Gastroesophageal sphincter (tissue), 3 donors: ENCODE data around the gene PDE12.

Source experiments
- EP300 ChIP-seq: sonication (generic); formaldehyde crosslinking; IDR thresholded peaks from one replicate; pipeline ENCODE4 v1.6.1; 2017; ENCODE audit warnings: antibody characterized with exemption, mild to moderate bottlenecking
- POLR2A ChIP-seq, 2 donors: fragments of 450-650 bp; IDR thresholded peaks; one replicate each; pipeline ENCODE4 v1.6.1; 2017; ENCODE audit warnings: antibody characterized with exemption in 2 of 2, mild to moderate bottlenecking in 2 of 2, moderate library complexity in 1 of 2
- POLR2AphosphoS5 ChIP-seq: sonication (generic); formaldehyde crosslinking; IDR thresholded peaks from one replicate; pipeline ENCODE4 v1.6.1; 2017; ENCODE audit warnings: antibody characterized with exemption
- TF ChIP-seq, protein P1 (sequence below), 4 experiments: fragments of 200-600 bp in 2 of 4; fragments of 450-650 bp in 2 of 4; sonication (generic) in 1 of 4; IDR thresholded peaks; one replicate each; pipeline ENCODE4 v1.5.1; 2017 to 2019; ENCODE audit warnings: antibody characterized with exemption in 4 of 4, mild to moderate bottlenecking in 2 of 4, moderate library complexity in 2 of 4

DNA sequence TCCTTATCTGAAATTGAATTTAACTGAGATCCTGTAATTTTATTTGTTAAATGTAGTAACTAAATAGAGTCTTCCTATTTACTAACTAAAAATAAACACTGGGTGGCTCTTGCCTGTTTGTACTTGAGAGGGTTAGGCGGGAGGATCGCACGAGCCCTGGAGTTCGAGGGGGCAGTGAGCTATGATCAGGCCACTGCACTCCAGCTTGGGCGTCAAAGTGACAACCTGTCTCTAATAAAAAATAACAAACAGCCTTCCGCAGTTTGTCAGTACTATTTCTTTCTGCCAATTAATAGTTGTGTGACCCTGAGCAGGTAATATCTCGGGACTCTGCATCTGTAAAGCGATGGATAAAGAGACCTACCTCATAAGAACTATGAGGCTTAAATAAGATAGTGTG, 768 bp upstream of the PDE12 start:
- TF ChIP-seq, protein P1, sequence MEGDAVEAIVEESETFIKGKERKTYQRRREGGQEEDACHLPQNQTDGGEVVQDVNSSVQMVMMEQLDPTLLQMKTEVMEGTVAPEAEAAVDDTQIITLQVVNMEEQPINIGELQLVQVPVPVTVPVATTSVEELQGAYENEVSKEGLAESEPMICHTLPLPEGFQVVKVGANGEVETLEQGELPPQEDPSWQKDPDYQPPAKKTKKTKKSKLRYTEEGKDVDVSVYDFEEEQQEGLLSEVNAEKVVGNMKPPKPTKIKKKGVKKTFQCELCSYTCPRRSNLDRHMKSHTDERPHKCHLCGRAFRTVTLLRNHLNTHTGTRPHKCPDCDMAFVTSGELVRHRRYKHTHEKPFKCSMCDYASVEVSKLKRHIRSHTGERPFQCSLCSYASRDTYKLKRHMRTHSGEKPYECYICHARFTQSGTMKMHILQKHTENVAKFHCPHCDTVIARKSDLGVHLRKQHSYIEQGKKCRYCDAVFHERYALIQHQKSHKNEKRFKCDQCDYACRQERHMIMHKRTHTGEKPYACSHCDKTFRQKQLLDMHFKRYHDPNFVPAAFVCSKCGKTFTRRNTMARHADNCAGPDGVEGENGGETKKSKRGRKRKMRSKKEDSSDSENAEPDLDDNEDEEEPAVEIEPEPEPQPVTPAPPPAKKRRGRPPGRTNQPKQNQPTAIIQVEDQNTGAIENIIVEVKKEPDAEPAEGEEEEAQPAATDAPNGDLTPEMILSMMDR (IDR thresholded peaks at IDR 0.05): no peak
- TF ChIP-seq POLR2A (IDR thresholded peaks at IDR 0.05): no peak
- no peak for TF ChIP-seq POLR2AphosphoS5
- no peak for TF ChIP-seq EP300
